GM19452 (cell line): ENCODE measurements around the gene ZNF335.
A peak's percentile ranks its signal among the peaks of the same experiment; 100 is the strongest.
"Not testable (repeated sequence)": the region's sequence is repeated elsewhere in the genome, so short reads cannot be mapped to it uniquely, and the experiment has no call there.

Experiments
- ATAC-seq: cut with Tn5 transposase; IDR thresholded peaks from one replicate; pipeline ENCODE4 v1.9.1; 2021; ENCODE audit not compliant: unreplicated experiment

ZNF335 gene

GRCh38 chr20:45918182-45918737, 53.7 kb downstream of the ZNF335 start:
- no peak for ATAC-seq

DNA sequence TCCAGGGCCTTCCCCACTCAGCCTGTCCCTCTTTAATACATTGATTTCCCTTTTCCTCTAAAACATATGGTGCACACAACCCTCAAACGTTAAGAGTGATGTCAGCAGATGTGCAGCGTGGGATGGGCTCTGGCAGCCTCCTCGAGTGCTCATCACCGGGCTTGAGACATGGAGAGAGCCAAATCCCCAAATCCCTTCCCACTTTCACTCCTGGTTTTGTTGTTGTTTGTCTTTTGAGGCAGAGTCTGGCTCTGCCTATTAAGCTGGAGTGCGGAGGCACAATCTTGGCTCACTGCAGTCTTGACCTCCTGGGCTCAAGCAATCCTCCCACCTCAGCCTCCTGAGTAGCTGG, 54.2 kb downstream of the ZNF335 start:
- no peak for ATAC-seq

GRCh38 chr20:45913116-45913515, 58.9 kb downstream of the ZNF335 start:
- ATAC-seq, result no peak

GRCh38 chr20:45912344-45912682, 59.7 kb downstream of the ZNF335 start:
- no peak for ATAC-seq

- ATAC-seq, result no peak
Observed at GRCh38 chr20:45911486-45912343, 60.3 kb downstream of the ZNF335 start, which contains the start of gene PLTP. PLTP (minus strand) TSS chr20:45912155; CDS start chr20:45911452, 703 bp downstream.

GRCh38 chr20:45910670-45911485, 61.1 kb downstream of the ZNF335 start:
- peak; percentile 83 for ATAC-seq

GRCh38 chr20:45909817-45910669, 62.0 kb downstream of the ZNF335 start:
- ATAC-seq, result no peak

- ATAC-seq, result no peak
Observed at GRCh38 chr20:45909336-45909808, 62.6 kb downstream of the ZNF335 start.

DNA sequence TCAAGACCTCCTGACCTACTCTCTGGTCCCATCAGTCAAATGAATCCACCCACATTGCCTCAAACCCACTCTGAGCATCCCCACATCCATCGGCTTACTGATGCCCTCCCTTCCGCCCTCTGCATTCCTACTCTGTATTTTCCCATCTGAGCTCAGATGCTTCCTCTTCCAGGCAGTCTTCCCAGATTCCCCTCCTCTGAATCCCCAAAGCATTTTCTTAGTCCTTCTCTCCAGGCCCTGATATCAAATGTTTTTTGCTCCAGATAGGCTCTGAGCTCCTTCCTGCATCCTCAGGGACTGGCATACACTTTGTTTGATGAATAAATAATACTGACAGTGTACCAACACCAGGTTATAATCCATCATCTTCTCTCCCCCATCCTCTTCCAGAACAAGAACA, 63.9 kb downstream of the ZNF335 start:
- no peak for ATAC-seq

DNA sequence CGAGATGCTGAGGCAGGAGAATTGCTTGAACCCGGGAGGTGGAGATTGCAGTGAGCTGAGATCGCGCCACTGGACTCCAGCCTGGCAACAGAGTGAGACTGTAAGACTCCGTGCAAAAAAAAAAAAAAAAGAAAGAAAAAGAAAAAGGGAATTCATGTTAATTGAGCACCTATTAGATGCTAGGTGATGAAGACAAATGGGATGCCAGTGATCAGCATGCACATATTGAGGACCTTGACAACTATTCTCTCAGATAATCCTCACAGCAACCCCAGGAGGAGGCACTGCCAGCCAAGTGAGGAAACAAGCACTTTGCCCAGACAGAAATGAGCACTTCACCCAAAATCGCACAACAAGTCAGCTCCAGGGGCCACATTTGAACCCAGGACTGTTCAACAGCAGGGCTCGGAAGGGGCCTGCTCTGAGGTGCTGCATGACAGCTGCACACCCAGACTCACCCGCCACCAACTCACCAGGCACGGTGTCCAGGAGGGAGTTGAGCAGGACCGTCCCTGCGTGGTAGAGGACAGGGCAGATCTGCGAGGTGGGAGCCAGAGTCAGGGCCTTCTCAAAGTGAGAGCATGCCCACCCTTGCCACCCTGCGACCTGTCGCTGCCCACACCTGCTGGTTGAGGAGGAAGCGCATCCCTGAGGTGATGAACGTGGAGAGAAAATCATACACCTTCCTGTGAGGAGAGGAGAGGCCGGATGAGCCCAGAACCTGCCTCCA, 64.6 kb downstream of the ZNF335 start:
- no peak for ATAC-seq

DNA sequence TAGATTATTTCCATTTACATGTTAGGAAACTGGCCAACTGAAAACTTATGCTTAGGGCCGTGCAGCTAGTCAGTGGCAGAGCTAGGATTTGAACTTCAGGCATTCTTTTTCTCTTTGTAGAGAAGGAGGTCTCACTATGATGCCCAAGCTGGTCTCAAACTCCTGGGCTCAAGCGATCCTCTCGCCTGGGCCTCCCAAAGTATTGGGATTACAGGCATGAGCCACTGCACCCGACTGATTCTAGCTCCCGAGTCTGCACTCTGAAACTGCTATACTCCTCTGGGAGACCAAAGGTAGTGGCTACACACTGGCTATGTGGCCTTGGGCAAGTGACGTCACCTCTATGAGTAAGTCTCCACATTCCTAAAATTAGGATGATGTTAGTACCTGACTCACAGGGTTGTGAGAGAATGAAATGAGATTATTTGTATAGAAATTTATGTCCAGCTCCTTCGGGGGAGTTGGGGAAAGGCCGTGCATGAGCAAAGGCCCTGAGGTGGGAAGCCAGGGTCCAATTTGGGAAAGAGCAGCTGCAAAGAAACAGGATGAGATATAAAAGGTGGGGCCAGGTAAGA, 66.4 kb downstream of the ZNF335 start:
- no peak for ATAC-seq

DNA sequence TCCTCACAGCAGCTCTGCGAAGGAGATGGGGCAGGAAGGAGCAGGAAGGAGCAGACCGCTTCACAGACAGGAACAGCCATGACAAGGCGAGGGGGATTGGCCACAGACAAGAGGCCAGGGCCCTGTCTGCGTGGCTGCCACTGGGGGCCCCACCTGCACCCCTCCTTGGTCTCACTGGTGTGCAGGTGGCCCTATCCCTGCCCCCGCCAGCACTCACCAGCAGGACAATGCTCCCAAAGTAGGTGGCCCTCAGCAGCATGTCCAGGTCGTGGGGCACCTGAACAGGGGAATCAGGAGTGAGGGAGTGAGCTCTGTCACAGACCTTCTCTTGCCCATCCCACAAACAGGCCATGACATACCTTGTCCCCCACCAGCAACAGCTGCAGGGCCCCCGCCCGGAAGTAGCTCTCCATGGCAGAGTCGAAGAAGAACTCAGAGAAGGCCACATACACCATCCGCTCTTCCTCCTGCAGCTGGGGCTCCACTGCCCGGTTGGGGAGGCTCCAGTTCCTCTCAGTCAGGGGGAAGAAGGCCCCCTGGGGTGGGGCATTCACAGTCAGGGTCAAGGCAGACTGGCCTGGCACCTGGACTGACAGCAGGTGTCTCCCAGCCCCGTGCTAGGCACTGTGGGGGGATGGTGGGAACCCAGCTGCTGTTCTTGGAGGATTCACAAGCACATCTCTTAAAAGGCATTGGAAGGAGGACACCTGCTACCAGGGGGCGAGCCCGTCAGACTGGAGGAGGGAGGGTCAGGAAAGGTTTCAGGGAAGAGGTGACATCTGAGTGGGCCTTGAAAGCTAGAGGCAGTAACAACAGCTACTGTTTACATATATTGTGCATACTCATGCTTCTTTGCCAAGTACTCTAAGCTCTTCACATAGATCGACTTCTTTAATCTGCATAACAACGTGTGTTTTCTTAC, 67.2 kb downstream of the ZNF335 start:
- ATAC-seq, result no peak

DNA sequence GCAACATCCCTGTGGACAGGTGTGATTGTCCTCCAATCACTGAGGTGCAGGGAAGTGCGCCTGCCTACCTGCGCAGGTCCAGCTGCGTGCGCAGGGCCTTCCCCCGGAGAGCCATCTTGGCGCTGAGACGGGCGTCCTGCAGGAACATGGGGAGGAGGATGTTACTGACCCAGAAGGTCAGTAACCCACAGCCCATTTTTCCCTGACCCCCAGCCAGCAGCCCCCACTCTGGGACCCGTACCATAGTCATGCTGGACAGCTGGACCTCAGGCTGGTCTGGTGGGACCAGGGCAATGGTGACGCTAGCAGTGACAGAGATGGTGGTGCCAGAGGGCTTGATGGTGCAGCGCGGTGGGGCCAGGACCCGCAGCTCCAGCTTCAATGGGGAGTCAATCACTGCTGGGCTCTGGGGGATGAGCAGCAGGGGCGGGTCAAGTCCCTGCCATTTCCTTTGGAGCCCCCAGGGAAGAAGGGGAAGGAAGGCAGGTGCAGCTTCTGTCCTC, 69.8 kb downstream of the ZNF335 start:
- no peak for ATAC-seq

DNA sequence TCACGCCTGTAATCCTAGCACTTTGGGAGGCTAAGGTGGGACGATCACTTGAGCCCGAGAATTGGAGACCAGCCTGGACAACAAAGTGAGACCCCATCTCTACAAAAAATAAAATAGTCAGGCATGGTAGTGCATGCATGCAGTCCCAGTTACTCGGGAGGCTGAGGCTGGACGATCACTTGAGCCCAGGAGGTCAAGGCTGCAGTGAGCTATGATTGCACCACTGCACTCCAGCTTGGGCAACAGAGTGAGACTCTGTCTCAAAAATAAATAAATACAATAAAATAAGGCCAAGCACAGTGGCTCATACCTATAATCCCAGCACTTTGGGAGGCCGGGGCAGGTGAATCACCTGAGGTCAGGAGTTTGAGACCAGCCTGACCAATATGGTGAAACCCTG, 70.7 kb downstream of the ZNF335 start:
- ATAC-seq, result not testable (repeated sequence)

GRCh38 chr20:45899046-45899835, 72.8 kb downstream of the ZNF335 start:
- ATAC-seq, result no peak
